ENCODE measurements around the gene TAF4.
"Not testable (repeated sequence)": the region's sequence is repeated elsewhere in the genome, so short reads cannot be mapped to it uniquely, and the experiment has no call there.

TAF4 gene, protein sequence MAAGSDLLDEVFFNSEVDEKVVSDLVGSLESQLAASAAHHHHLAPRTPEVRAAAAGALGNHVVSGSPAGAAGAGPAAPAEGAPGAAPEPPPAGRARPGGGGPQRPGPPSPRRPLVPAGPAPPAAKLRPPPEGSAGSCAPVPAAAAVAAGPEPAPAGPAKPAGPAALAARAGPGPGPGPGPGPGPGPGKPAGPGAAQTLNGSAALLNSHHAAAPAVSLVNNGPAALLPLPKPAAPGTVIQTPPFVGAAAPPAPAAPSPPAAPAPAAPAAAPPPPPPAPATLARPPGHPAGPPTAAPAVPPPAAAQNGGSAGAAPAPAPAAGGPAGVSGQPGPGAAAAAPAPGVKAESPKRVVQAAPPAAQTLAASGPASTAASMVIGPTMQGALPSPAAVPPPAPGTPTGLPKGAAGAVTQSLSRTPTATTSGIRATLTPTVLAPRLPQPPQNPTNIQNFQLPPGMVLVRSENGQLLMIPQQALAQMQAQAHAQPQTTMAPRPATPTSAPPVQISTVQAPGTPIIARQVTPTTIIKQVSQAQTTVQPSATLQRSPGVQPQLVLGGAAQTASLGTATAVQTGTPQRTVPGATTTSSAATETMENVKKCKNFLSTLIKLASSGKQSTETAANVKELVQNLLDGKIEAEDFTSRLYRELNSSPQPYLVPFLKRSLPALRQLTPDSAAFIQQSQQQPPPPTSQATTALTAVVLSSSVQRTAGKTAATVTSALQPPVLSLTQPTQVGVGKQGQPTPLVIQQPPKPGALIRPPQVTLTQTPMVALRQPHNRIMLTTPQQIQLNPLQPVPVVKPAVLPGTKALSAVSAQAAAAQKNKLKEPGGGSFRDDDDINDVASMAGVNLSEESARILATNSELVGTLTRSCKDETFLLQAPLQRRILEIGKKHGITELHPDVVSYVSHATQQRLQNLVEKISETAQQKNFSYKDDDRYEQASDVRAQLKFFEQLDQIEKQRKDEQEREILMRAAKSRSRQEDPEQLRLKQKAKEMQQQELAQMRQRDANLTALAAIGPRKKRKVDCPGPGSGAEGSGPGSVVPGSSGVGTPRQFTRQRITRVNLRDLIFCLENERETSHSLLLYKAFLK

DNA sequence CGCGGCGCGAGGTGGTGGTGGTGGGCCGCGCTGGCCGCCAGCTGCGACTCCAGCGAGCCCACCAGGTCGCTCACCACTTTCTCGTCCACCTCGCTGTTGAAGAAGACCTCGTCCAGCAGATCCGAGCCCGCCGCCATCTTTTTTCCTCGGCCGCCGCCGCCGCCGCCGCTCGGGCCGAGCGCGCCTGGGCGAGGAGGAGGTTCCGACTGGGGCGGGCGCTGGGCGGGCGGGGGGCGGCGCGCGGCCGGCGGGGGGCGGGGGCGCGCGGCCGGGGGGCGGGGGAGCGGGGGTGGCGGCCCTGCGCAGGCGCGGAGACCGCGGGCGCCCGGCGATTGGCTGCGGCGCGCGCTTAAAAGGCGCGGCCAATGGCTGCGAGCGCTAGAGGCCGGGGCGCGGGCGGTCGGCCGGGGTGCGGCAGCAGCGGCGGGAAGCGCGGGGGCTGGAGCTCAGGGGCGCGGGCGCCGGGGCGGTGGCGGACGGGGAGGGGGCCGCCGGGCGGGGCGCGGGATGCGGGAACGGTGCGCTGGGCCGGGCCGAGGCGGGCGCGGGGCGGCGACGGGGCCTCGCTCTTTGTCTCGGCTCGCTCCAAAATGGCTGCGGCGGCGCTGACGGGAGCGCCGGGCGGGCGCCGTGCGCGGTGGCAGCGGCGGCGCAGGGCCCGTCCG lies at the start of gene TAF4:
TAF4 (minus strand) TSS at position 208 of the 665 bp plus-strand sequence; CDS start at position 137, 71 bp downstream.
- peak; percentile 78 for DNase-seq

DNA sequence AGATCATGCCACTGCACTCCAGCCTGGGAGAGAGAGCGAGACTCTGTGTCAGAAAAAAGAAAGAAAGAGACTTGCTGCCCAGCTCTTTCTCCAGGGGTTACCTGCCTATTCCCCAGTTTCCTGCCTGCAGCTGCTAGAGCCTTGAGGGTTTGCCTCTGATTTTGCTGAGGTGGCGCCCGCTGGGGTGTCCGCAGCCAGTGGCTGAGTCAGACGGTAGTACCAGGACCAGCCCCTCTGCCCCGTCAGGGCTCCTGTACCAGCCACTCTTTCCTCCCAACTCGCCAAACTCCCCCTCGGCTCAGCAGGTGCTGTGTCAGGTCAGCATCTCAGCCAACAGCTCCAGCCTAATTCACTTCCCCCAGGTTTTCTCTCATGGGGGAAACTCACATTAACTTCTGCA lies 49.2 kb upstream of the TAF4 start:
- no peak for DNase-seq

DNA sequence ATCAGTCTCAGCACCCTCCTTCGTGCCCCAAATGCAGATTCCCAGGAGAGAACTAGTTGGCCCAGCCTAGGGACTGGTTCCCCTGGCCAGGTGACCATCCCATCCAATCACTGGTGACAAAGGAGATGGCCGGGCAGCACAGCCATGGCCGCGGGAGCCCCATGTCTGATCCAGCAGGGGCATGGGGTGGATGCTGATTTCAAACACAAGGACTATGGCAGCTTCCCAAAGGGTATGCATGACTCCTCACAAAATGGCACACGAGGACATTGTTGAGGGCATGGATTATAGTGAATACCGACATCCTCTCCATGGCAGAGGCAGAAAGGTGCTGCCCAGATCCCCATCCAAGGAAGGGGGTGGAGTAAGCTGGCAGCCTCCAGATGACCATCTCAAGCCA lies 46.7 kb upstream of the TAF4 start:
- DNase-seq, result no peak

DNA sequence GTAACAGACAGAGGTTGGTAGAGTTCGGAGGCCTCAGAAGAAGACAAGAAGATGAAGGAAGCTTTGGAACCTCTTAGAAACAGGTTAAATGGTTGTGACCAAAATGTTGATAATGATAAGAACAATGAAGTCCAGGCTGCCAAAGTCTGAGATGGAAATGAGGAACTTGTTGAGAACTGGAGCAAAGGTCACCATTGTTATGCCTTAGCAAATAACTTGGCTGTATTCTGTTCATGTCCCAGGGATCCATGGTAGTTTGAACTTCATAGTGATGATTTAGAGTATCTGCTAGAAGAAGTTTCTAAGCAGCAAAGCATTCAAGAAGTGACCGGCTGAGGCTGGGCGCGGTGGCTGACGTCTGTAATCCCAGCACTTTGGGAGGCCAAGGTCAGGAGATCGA lies 45.5 kb upstream of the TAF4 start:
- DNase-seq, result no peak

DNA sequence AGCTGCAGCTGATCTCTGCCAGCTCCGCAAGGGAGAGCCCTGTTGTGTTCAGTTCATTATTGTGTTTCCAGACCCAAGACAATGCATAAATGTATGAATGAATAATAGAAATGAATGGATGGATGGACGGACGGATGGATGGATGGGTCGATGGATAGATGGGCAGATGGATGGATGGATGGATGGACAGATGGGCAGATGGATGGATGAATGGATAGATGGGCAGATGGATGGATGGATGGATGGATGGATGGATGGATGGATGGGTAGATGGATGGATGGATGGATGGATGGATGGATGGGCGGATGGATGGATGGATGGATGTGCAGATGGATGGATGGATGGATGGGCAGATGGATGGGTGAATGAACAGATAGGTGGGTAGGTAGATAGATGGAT lies 39.9 kb upstream of the TAF4 start:
- DNase-seq, result no peak

DNA sequence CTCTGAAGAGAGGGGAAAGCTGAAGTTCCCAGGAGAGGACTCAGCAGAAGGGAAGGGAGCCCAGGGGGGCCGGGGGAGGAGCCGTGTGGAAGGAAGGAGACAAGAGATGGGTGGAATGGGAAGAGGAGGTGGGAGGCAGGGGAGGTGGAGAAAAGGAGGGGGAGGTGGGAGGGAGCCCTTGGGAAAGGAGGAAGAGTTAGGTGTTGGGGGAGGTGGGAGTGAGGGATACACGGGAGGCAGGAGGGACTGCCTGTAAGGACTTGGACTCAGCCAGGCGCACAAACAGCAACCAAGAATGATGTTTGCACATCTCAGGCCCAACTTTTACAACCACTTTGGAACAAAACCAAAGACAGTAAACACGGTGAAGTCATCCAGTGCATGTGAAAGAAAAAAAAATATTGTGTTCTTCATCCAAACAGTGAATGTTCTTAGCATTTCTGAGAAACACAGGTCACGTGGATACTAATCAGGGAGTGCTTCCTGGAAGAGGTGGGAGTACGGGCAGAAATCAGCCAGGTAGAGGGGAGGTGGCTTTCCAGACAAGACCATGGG lies 39.2 kb upstream of the TAF4 start:
- no peak for DNase-seq

DNA sequence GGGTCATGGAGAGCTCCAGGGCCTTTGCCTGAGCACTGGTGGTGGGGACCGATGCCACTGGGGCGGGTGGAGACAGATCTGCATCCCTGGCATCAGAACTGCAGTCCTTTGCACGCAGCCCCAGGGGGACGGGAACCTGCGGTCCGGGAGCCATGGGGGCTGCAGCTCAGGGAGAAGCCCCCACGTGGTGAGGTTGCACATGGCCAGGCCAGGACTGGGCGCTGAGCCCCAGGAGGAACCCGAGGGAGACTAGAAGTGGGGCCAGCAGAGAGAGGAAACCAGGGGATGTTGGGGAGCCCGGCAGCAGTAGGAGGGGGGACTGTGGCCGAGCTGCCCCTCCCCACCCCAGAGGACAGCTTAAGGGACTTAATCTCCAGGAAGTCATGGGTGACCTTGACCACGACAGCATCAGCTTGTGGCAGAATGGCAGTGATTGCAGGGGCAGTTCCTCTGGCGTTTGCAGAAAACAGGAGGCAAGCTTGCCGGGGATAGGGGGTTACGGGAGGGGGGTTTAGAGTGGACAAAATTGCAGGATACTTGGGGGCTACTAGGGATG lies 38.6 kb upstream of the TAF4 start:
- DNase-seq, result no peak

DNA sequence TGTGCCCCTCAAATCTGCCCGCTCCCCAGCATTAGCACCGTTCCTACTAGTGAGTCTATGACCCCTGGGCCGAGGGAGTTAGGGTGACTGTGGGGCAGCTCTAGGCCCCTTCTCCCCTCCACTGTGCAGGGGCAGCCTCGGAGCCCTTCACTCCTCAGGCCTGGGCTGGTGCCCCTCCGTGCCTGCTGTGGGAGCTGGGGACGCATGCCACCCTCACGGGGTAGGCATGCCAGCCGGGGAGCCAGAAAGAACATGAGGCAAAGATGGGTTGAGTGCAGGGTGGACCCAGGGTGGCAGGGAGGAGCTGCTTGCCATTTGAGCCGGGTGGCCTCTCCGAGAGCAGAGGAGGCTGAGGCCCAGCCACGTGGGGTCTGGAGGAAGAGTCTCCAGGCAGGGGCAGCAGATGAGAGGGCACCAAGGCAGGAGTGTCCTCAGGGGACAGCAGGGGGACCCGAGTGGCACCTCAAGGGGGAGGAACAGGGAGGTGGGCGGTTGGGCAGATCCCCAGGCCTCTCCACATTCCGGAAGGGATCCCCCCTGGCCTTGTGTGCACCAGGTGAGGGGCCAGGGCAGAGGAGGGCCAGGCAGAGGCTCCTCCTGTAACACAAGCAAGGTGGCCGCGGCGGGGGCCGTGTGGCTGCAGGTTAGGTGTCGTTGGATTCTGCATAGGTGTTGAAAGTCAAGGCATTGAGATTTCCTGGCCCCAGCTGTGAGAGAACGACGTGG lies 38.0 kb upstream of the TAF4 start:
- no peak for DNase-seq

DNA sequence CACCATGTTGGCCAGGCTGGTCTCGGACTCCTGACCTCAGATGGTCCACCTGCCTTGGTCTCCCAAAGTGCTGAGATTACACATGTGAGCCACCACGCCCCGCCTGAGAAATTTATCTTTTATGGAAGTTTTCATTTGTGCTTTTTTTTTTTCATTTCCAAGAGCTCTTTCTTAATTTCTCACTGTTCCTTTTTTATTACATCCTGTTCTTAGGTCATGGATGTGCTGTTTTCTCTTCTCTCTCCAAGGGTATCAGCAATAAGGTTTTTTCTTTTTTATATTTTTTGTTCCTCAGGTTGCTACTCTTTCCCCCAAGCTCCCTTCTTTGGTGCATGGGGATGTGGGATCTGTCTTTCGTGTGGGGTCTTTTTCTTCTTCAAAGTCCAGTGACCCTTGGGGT lies 35.4 kb upstream of the TAF4 start:
- no peak for DNase-seq

DNA sequence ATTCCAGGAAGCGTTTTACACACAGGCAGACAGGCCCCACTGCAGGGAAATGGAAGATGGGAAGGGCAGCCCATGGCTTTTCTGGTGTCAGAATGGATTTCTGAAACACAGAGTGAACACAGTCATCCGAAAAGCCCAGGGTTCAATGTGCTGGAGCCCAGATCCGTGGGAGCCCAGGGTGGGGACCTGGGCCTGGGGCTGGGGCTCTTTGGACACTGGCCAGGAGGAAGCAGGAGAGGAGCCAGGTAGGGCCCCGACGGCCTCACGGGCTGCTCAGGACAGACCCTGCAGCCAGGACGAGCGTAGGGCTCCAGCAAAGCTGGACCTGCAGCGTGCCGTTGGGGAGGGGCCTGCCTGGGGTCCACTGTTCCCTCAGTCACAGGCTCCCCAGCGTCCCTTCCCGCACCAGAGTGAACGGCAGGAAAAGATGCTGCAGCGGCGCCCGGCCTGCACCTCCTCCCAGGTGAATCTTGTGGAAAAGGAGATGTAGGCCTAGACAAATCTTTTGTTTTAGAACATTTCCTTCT lies 32.3 kb upstream of the TAF4 start:
- DNase-seq, result no peak

DNA sequence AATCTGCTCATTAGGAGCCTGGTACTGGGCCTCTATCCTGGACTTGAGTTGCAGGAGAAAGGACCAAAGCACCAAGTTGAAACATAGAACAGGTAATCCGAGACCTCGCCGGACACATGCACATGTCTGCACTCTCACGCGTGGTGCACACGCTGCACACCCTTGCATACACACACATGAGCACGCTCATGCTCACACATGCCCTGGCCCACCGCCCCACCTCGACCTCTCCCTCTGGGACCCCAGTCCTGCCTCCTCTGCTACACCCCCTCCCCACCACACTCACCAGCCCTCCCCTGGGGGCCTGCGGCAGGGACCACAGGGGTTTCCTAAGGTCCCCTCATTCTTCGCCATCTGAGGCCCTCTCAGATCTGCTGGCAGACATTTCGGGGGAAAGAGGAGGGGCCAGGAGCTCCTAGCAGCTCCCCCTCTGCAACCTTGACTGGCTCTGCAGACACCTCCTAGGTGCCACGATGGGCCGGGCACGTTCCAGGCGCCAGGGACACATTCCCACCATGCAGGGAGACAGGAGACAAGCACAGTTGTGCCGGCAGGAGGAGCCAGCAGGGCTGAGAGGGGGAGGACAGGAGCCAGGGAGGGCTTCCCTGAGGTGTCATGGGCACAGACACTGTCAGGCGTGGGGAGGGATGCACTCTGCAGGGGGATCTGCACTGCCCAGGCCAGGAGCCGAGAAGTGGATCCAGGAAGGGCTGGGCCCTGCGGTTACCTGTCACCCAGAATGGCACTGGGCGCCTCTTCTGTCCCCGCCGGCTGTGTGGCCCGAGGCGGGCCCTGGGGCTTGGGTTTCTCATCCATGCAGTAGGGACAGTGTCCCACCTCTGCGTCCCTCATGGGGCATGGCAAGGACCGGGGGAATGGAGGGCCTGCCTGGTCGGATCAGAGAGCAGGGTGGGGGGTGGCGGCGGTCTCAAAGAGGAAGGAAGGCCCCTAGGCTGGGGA lies 31.0 kb upstream of the TAF4 start:
- DNase-seq, result no peak

DNA sequence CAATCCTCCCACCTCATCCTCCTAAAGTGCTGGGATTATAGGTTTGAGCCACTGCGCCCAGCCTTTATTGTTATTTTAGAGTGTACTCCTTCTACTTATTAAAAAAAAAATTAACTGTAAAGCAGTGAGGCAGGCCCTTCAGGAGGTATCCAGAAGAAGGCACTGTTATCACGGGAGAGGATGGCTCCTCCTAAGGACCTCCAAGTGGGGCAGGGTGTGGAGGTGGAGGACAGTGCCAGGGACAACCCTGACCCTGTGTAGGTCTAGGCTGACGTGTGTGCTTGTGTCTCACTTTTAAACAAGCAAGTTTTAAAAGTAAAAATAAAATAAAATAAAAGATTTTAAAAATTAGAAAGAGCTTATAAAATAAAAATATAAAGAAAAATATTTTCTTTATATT lies 23.7 kb upstream of the TAF4 start:
- no peak for DNase-seq

DNA sequence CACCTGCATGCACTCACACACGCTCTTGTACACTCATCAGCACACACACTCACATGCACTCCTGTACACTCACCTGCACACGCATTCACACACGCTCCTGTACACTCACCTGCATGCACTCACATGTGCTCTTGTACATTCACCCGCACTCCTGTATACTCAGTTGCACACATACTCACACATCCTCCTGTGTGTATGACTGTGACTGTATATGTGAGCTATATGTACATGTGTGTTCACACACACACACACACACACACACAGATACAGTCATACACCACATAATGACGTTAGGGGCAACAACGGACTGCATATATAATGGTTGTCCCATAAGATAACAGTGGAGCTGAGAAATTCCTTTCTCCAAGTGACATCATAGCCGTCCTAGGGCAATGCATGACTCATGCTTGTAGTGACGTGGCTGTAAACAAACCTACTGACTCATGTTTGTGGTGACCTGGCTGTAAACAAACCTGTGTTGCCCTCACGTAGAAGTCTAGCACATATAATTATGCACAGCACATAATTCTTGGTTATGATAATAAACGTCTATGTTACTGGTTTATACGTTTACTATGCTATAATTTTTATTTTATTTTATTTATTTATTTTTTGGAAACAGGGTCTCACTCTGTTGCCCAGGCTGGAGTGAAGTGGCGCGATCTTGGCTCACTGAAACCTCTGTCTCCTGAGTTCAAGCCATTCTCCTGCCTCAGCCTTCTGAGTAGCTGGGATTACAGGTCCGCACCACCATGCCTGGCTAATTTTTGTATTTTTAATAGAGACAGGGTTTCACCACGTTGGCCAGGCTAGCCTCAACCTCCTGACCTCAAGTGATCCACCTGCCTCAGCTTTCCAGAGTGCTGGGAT lies 22.8 kb upstream of the TAF4 start:
- DNase-seq, result peak; percentile 59

DNA sequence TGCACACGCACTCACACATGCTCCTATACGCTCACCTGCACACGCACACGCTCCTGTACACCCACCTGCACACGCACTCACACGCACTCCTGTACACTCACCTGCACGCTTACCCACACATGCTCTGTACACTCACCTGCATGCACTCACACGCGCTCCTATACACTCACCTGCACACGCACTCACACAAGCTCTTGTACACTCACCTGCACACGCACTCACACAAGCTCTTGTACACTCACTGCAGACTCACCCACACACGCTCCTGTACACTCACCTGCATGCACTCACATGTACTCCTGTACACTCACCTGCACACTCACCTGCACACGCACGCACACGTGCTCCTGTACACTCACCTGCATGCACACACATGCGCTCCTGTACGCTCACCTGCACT lies 22.0 kb upstream of the TAF4 start:
- DNase-seq, result no peak

DNA sequence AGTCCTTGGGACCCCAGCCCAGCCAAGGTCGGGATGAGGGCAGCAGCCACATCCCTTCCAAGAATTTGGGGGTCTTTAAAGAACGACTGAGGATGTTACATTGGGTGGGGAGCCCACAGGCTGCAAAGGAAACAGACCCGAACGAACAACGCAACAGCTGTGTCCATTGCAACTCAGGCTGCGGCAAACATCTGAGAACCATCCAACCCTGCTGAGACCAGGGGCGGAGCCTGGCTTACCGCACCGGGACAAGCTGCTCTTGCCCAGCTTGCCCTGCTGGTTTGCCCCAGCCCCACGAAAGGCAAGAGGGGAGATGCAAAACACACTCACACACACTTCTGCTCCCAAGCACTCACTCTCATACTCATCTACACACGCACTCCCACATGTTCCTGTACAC lies 21.5 kb upstream of the TAF4 start:
- no peak for DNase-seq

DNA sequence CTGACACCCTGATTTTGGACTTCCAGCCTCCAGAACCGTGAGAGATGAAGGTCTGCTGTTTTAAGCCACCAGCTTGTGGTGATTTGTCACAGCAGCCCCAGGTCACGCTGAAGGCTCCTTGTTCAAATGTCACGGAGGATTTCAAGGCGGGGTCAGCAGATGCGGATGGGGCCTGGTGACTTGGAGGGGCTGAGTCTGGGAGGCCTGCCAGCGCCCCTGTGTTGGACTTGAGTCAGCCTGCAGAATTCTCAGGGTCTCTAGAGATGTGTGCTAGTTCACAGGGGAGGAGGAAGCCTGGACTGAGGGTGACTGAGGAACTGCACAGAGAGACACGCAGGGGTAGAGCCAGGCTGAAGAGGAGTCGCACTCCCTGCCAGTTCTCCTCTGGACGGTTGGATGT lies 19.5 kb upstream of the TAF4 start:
- no peak for DNase-seq

DNA sequence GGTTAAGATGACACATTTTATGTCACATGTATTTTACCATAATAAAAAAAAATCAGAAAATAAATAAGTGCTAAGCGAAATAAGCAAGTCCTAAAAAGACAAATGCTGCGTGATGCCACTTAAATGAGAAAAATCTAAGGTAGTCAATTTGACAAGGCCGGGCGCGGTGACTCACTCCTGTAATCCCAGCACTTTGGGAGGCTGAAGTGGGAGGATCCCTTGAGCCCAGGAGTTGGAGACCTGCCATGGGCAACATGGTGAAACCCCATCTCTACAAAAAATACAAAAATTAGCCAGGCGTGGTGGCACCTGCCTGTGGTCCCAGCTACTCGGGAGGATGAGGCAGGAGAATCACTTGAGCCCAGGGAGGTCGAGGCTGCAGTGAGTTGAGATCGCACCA lies 18.5 kb upstream of the TAF4 start:
- DNase-seq, result not testable (repeated sequence)

DNA sequence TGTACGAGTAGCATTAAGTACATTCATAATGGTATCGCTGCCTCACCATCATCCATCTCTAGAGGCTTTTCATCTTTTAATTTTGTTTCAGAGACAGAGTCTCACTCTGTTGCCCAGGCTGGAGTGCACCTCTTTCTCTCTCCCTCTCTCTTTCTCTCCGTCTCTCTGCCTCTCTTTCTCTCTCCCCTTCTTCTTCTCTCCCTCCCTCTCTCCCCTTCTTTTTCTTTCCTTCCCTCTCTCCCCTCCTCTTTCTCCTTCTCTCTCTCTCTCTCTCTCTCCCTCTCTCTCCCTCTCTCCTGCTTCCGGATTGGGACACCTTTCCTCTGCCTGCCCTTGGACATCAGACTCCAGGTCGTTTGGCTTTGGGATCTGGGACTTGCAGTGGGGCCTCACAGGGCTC lies 17.6 kb upstream of the TAF4 start:
- no peak for DNase-seq
